Ovary (tissue), 9 donors: ENCODE data around the gene KRTAP4-8. TPM values are rescaled to one million over a fixed set of nuclear protein-coding genes. Genes with fewer than 3 reads are reported as not detected.
"Not testable (repeated sequence)": the region's sequence is repeated elsewhere in the genome, so short reads cannot be mapped to it uniquely, and the experiment has no call there.

Experiments used
- DNase-seq, 5 donors: peaks; one replicate each; pipeline ENCODE4 v3.0.0-alpha.2; 2019 to 2020
- H3K27ac ChIP-seq, 2 donors: fragments of 200-600 bp; one replicate each; pipeline versions ENCODE4 v1.5.1 to v1.8.0; 2019 to 2022
- H3K27me3 ChIP-seq: fragments of 200-600 bp; one replicate; pipeline ENCODE4 v1.8.0; 2022
- H3K36me3 ChIP-seq: fragments of 200-600 bp; sonication (generic); one replicate; pipeline ENCODE4 v1.5.1; 2019
- H3K4me1 ChIP-seq: one replicate; pipeline ENCODE4 v1.8.1; 2013; ENCODE audit warnings: mild to moderate bottlenecking, moderate library complexity; ENCODE audit not compliant: insufficient read depth
- H3K4me3 ChIP-seq: fragments of 200-600 bp; sonication (generic); one replicate; pipeline ENCODE4 v1.5.1; 2017
- H3K9me3 ChIP-seq, 2 donors: fragments of 200-600 bp in 1 of 2; sonication (generic) in 1 of 2; one replicate each; pipeline versions ENCODE4 v1.5.1 to v1.8.1; 2013 to 2019; ENCODE audit warnings: mild to moderate bottlenecking in 1 of 2, moderate library complexity in 1 of 2
- EP300 ChIP-seq: sonication (generic); formaldehyde crosslinking; IDR thresholded peaks from one replicate; pipeline ENCODE4 v1.6.1; 2017; ENCODE audit warnings: antibody characterized with exemption
- POLR2A ChIP-seq: fragments of 450-650 bp; IDR thresholded peaks from one replicate; pipeline ENCODE4 v1.6.1; 2017; ENCODE audit warnings: antibody characterized with exemption, mild to moderate bottlenecking, moderate library complexity
- WGBS, 3 donors: extraction: QIAGEN DNeasy Blood & Tissue Kit in 1 of 3; methylation state at CpG; one replicate each; pipeline versions ENCODE4 v1.1.5 to v1.1.7; 2013 to 2017; 5-methylcytosine and 5-hydroxymethylcytosine counted together
- intact Hi-C, 4 donors: fragments of 100-400 bp; cut with DNase I; formaldehyde crosslinking; loops; one replicate each; pipeline versions ENCODE4 v1.11.0 to v1.15.1; 2022 to 2023
- polyA plus RNA-seq, 2 donors: library from polyadenylated mRNA; stranded (reverse); fragments of 200-250 nt in 1 of 2; fragments of 350-450 nt in 1 of 2; fragmentation: Illumina TruSeq in 1 of 2; extraction: RNeasy Lipid Tissue Mini Kit (QIAGEN cat#74804) in 1 of 2; gene quantifications; one replicate each; pipeline ENCODE4 v1.2.3, GENCODE V29; 2013 to 2014
- total RNA-seq, 7 donors: library from RNA; depleted of rRNA in 2 of 7; stranded (reverse); fragments of >200 nt in 2 of 7; fragmentation: NEBNext Ultra II Directional in 3 of 7; extraction: Animal tissue kit (Norgen Biotek cat#: 25700) in 3 of 7; gene quantifications; one replicate each; pipeline versions ENCODE4 v1.1.0 to v1.2.4, GENCODE V29; 2016 to 2023
- TF ChIP-seq, protein P1 (sequence below), 3 donors: fragments of 450-650 bp in 2 of 3; fragments of 200-600 bp in 1 of 3; IDR thresholded peaks; one replicate each; pipeline versions ENCODE4 v1.5.1 to v1.8.0; 2016 to 2022; ENCODE audit warnings: antibody characterized with exemption in 3 of 3, mild to moderate bottlenecking in 1 of 3
- donor health status: DM: no; HTN: no; CAD: no; lungs with moderate emphysema.
- donor health status: DM: no; HTN: no; CAD: no.
- donor health status: Bipolar disorder and iron deficiency.
- donor health status: DM: yes; HTN: yes; CAD: no.
- donor health status: DM: no; HTN: no; CAD: no.
- donor health status: DM: yes; HTN: yes; CAD: no.

The KRTAP4-8 gene
- total and polyA plus RNA-seq, 9 donors = not detected

DNA sequence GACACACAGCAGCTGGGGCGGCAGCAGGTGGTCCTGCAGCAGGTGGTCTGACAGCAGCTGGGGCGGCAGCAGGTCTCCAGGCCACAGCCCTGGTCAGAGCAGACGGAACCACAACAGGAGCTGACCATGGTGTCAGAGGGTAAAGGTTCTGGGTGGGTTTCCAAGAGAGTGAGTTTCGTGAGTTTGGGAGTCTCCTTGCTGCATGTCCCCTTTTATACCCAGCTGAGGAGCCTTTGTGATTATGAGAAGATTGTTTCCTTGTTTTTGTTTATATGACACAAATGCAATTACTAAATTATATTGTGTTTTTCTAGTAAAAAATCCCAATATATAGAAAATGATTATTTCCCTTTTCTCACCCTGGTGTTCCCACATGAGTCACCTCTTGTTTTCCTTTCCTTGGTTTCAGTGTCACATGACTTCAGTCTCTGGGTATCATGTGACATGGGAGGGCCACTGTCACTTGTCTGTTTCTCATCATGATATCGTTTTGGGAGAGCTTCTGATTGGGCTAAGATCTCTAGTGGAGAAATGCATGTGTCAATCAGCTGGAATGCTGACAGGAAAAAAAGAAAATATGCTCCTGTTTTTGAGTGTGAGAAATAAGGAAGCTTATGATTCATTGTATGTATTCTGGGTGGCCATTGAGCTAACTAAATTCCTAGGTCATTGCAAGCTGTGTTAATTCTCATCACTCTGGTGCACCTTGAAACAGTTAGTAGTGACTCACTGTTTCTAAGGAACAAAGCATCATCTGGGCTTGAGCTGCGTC lies 42.6 kb upstream of the KRTAP4-8 start, which contains the start of gene KRTAP4-6:
KRTAP4-6 (minus strand) TSS at position 185 of the 772 bp plus-strand sequence; CDS start at position 128, 57 bp downstream.
- intact Hi-C loops = no loop called here
- H3K4me3 ChIP-seq = no peak within 1 kb of the TSS
- no peak for DNase-seq
- no peaks in the 10 kb centered on the region for H3K36me3 ChIP-seq
- TF ChIP-seq EP300 (no peak), POLR2A (no peak)
- TF ChIP-seq, protein P1, sequence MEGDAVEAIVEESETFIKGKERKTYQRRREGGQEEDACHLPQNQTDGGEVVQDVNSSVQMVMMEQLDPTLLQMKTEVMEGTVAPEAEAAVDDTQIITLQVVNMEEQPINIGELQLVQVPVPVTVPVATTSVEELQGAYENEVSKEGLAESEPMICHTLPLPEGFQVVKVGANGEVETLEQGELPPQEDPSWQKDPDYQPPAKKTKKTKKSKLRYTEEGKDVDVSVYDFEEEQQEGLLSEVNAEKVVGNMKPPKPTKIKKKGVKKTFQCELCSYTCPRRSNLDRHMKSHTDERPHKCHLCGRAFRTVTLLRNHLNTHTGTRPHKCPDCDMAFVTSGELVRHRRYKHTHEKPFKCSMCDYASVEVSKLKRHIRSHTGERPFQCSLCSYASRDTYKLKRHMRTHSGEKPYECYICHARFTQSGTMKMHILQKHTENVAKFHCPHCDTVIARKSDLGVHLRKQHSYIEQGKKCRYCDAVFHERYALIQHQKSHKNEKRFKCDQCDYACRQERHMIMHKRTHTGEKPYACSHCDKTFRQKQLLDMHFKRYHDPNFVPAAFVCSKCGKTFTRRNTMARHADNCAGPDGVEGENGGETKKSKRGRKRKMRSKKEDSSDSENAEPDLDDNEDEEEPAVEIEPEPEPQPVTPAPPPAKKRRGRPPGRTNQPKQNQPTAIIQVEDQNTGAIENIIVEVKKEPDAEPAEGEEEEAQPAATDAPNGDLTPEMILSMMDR (IDR thresholded peaks at IDR 0.05) = no peak
- no peaks in the 10 kb centered on the region for H3K9me3 ChIP-seq
- no peaks in the 10 kb centered on the region for H3K27me3 ChIP-seq
- H3K4me1 ChIP-seq = no peaks in the 10 kb centered on the region
- no peak within 1 kb of the TSS for H3K27ac ChIP-seq
- WGBS, 3 donors = 81 to 88% (median 86%) methylated on average over 6 of the region's 6 CpGs

- H3K4me3 ChIP-seq, H3K4me1 ChIP-seq, DNase-seq, H3K36me3 ChIP-seq, H3K27me3 ChIP-seq, H3K27ac ChIP-seq, intact Hi-C loops, H3K9me3 ChIP-seq: not testable (repeated sequence)
- 85 to 91% (median 89%) methylated on average over 12 of the region's 12 CpGs for WGBS, 3 donors
Observed at GRCh38 chr17:41139865-41140264, 41.9 kb upstream of the KRTAP4-8 start.

- DNase-seq = no peak
- no peak overlapping the region for H3K27ac ChIP-seq
- no peaks in the 10 kb centered on the region for H3K36me3 ChIP-seq
- intact Hi-C loops = no loop called here
- WGBS, 3 donors = 40 to 63% (median 46%) methylated on average over 2 of the region's 2 CpGs
- TF ChIP-seq POLR2A (no peak), EP300 (no peak)
- TF ChIP-seq, protein P1 (IDR thresholded peaks at IDR 0.05) = no peak
- no peaks in the 10 kb centered on the region for H3K9me3 ChIP-seq
- H3K27me3 ChIP-seq = no peaks in the 10 kb centered on the region
- no peak overlapping the region for H3K4me3 ChIP-seq
- no peaks in the 10 kb centered on the region for H3K4me1 ChIP-seq
Observed at GRCh38 chr17:41133880-41134735, 36.2 kb upstream of the KRTAP4-8 start.

- no peak overlapping the region for H3K27ac ChIP-seq
- H3K27me3 ChIP-seq = no peaks in the 10 kb centered on the region
- WGBS, 3 donors = 86 to 93% (median 89%) methylated on average over 3 of the region's 3 CpGs
- no peak for DNase-seq
- no peaks in the 10 kb centered on the region for H3K36me3 ChIP-seq
- no peak overlapping the region for H3K4me3 ChIP-seq
- TF ChIP-seq, protein P1 (IDR thresholded peaks at IDR 0.05) = no peak
- no peak for TF ChIP-seq EP300
- no peak for TF ChIP-seq POLR2A
- H3K9me3 ChIP-seq = no peaks in the 10 kb centered on the region
- no peaks in the 10 kb centered on the region for H3K4me1 ChIP-seq
- intact Hi-C loops = no loop called here
Observed at GRCh38 chr17:41131979-41132378, 34.0 kb upstream of the KRTAP4-8 start.
